ENCODE data around the gene CYRIA. TPM values are rescaled to one million over a fixed set of nuclear protein-coding genes. Genes with fewer than 3 reads are reported as not detected.

CYRIA gene
- total and polyA plus RNA-seq, 2 donors (not counting 3 experiments of a cell fraction or from before 2014, with no cell fraction given) = 9.3 to 38.4 TPM

DNA sequence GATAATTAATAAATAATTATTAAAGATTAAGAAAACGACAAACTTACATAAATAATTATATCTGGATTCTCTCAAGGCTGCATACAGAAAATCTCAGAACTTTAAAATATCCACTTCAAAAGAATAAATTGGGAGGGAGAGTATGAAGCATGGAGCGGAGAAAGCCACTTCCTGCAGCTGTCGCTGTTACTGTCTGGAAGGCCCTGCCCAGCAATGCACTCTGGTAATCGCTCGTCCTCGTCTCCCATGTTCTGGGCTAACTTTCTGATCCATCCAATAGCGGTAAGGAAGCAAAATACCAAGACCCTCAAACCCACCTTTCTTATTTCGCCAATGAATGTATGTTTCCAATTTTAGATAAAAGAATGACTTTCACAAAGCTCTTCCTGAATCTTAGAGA, 26.7 kb downstream of the CYRIA start:
- H3K4me3 ChIP-seq (replicated peaks in 1 of 3; ENCODE audit: insufficient read depth in 1 of 3, low read depth in 1 of 3, low read length in 3 of 3) = no peak overlapping the region
- no TSS peak for BruUV-seq (replicated peaks)
- no peaks in the 10 kb centered on the region for H3K27me3 ChIP-seq (ENCODE audit: control insufficient read depth in 2 of 2, insufficient read depth in 2 of 2, low read length in 2 of 2)
- DNase-seq (ENCODE audit: low read depth, low spot score) (no peak), FAIRE-seq (no peak)
- H3K79me2 ChIP-seq (ENCODE audit: control insufficient read depth, insufficient read depth, low read length) = peaks cover 9% of the 10 kb centered on the region
- H2AFZ ChIP-seq (ENCODE audit: low read depth, low read length) = no peak overlapping the region
- H3K36me3 ChIP-seq (ENCODE audit: control insufficient read depth in 2 of 2, extremely low read depth in 1 of 2, insufficient read depth in 2 of 2, low read length in 2 of 2) = peaks cover 3% of the 10 kb centered on the region in 2 experiments
- peaks cover 13% of the 10 kb centered on the region for H3K4me1 ChIP-seq (ENCODE audit: control insufficient read depth, extremely low read depth, insufficient read depth, low read length)
- H3K9me1 ChIP-seq (replicated peaks; ENCODE audit: control insufficient read depth, extremely low read depth, insufficient read depth, low read length) = no peaks in the 10 kb centered on the region
- no peaks in the 10 kb centered on the region for H3K9me3 ChIP-seq (replicated peaks; ENCODE audit: control insufficient read depth, insufficient read depth, low read length)
- TF ChIP-seq POLR2A (IDR thresholded peaks at IDR 0.05; ENCODE audit: low read depth, low read length) = no peak
- no peak for TF ChIP-seq MYC (IDR thresholded peaks at IDR 0.05; ENCODE audit: low read depth, low read length)
- no peak for TF ChIP-seq JUN (IDR thresholded peaks at IDR 0.05; ENCODE audit: borderline replicate concordance, insufficient read depth, insufficient read length, low read depth)
- TF ChIP-seq FOS (IDR thresholded peaks at IDR 0.05; ENCODE audit: borderline replicate concordance, insufficient read depth, low read length) = no peak
- TF ChIP-seq POLR2AphosphoS5 (IDR thresholded peaks at IDR 0.05; ENCODE audit: insufficient read depth, low read depth, low read length) = no peak
- TF ChIP-seq CTCF (IDR thresholded peaks at IDR 0.05; ENCODE audit: extremely low read depth in 1 of 2, insufficient read depth in 1 of 2, low read depth in 1 of 2, low read length in 2 of 2) = no peak
- TF ChIP-seq GATA2 (IDR thresholded peaks at IDR 0.05; ENCODE audit: insufficient read depth, insufficient read length, low read depth, low read length) = no peak
- TF ChIP-seq EZH2 (IDR thresholded peaks at IDR 0.05; ENCODE audit: borderline replicate concordance, low read depth, low read length, severe bottlenecking) = no peak
- no peak for TF ChIP-seq MAX (IDR thresholded peaks at IDR 0.05; ENCODE audit: insufficient read depth, insufficient read length)
- H4K20me1 ChIP-seq (replicated peaks; ENCODE audit: control insufficient read depth, extremely low read depth, insufficient read depth, low read length) = no peaks in the 10 kb centered on the region
- intact Hi-C loops (cut with micrococcal nuclease) (no loop called here), dilution Hi-C loops (cut with MboI; ENCODE audit: extremely low pct_ligation_motif_present, low sequenced_read_pairs) (no loop called here)
- H3K9ac ChIP-seq (replicated peaks; ENCODE audit: extremely low read depth, insufficient read depth, low read length) = no peak overlapping the region
- ChIA-PET CTCF (interaction anchor here (1.2 to 1.7 kb wide), 3 partner anchors 14 to 30 kb away, joined by 3 to 4 read pairs (median 4); no protein-coding TSS in a partner anchor), POLR2A (no interaction called here)
- no peak overlapping the region for H3K27ac ChIP-seq (ENCODE audit: insufficient read depth, low read depth, low read length)
- H3K4me2 ChIP-seq (ENCODE audit: insufficient read depth, low read length) = no peak overlapping the region
